Sigmoid colon (tissue), 4 donors: ENCODE measurements around the gene SNRPB.

Experiments
- EP300 ChIP-seq, 4 donors: sonication (generic); formaldehyde crosslinking; IDR thresholded peaks; one replicate each; pipeline ENCODE4 v1.6.1; 2017; ENCODE audit warnings: antibody characterized with exemption in 4 of 4
- POLR2A ChIP-seq, 2 donors: fragments of 450-650 bp; IDR thresholded peaks; one replicate each; pipeline ENCODE4 v1.6.1; 2016; ENCODE audit warnings: antibody characterized with exemption in 2 of 2, mild to moderate bottlenecking in 2 of 2, moderate library complexity in 2 of 2
- TF ChIP-seq, protein P1 (sequence below), 4 experiments: fragments of 450-650 bp in 3 of 4; fragments of 200-600 bp in 1 of 4; IDR thresholded peaks; one replicate each; pipeline ENCODE4 v1.5.1; 2016 to 2019; ENCODE audit warnings: antibody characterized with exemption in 4 of 4, mild to moderate bottlenecking in 3 of 4, moderate library complexity in 2 of 4

DNA sequence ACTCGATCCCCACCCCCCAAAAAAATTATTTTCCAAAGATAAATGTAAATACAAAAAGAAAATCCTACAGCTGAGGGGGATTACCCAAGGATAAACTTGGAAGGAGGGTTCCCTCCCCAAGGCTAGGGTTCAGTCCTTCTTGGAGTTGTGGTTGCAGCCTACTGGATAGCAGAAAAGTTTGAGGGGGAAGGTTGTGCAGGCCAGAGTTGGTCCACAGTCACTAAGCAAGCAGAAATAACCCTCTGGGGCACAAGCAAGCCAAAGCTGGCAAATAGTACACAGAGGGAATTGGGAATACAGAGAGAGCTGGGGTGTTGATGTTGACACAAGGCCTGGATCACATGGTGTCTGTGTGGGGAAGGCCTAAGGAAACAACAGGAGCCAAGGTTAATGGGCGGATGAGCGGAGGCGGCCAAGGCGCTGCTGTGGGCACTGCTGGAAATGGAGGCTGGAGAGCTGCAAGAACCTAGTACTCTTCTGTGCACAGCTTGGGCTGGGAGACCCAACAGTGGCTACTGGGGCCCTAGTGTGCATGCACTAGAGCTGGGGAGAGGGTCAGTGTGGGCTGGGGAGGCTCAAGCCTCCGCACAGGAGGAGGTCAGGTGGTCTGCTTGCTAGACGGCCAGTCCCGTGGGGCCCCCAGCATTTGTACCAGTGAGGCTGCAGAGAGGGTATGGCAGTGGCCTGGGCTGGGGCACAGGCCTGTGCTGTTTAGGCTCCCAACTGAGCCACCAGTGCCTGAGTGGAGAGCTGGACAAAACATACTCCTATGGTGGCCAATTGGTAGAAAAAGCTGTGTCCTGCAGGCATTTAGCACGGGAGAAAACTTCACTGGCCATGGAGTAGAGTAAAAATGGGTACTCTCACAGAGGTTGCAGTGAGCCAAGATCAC lies 5.5 kb upstream of the SNRPB start:
- TF ChIP-seq, protein P1, sequence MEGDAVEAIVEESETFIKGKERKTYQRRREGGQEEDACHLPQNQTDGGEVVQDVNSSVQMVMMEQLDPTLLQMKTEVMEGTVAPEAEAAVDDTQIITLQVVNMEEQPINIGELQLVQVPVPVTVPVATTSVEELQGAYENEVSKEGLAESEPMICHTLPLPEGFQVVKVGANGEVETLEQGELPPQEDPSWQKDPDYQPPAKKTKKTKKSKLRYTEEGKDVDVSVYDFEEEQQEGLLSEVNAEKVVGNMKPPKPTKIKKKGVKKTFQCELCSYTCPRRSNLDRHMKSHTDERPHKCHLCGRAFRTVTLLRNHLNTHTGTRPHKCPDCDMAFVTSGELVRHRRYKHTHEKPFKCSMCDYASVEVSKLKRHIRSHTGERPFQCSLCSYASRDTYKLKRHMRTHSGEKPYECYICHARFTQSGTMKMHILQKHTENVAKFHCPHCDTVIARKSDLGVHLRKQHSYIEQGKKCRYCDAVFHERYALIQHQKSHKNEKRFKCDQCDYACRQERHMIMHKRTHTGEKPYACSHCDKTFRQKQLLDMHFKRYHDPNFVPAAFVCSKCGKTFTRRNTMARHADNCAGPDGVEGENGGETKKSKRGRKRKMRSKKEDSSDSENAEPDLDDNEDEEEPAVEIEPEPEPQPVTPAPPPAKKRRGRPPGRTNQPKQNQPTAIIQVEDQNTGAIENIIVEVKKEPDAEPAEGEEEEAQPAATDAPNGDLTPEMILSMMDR (IDR thresholded peaks at IDR 0.05): no peak
- TF ChIP-seq POLR2A (IDR thresholded peaks at IDR 0.05) (no peak), EP300 (IDR thresholded peaks at IDR 0.05) (no peak)
